OCI-M2 (cell line): Measurements from ENCODE around the gene NPHS1.
"Not testable (repeated sequence)": the region's sequence is repeated elsewhere in the genome, so short reads cannot be mapped to it uniquely, and the experiment has no call there.

Experiments
- DNase-seq: peaks from one replicate; lab custom pipeline; 2025; ENCODE audit not compliant: unreplicated experiment; lab: John Stamatoyannopoulos, UW

The NPHS1 gene

DNA sequence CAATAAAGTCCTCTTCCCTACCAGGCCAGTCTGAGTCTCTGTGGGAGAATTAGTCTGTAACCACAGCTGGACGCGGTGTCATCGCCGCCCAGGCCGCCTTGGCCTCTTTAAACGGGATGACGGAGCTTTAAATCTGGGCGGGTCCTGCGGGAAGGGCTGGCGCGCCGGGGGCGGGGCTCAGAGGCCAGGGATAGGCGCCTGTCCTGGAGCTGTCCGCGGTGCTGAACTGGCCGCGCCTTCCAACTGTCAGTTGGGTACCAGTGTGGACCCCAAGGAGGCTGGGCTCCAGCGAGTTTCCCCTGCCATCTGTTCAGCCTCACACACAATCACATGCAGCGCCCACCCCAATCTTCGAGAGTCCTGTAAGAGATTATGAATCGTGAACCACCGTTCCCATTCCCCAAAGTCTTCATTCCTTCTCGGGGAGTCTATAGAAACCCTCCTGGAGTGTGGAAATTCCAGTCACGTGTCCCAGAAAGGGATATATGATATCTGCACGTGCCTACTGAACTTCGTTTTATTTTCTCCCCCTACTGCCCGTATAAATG, 27.5 kb upstream of the NPHS1 start:
- DNase-seq, result peak; percentile 98

DNA sequence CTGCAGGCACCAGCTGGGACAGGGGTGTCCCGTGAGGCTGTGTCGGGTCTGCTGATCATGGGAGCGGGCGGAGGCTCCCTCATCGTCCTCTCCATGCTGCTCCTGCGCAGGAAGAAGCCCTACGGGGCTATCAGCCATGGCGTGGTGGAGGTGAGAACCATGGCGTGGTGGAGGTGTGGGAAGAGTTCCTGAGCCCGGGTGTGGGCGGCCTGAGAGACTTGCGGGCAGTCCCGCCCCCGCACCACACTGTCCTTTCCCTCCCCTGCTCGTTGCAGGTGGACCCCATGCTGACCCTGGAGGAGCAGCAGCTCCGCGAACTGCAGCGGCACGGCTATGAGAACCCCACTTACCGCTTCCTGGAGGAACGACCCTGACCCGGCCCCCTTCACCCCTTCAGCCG, 26.8 kb upstream of the NPHS1 start:
- DNase-seq, result no peak

DNA sequence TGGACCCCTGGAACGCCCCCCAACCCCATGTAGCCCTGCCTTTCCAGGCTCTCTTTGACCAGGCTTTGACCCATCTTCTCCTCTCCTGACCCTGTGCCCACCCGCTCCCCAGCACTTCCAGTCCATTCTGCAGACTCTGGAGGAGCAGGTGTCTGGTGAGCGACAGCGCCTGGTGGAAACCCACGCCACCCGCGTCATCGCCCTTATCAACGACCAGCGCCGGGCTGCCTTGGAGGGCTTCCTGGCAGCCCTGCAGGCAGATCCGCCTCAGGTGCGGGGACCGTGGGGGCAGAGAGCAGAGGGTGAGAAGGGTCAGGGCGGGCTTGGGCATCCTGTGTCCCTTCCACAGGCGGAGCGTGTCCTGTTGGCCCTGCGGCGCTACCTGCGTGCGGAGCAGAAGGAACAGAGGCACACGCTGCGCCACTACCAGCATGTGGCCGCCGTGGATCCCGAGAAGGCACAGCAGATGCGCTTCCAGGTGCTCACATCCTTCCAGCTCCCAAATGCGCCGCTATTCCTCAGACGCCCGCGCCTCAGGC, 22.2 kb upstream of the NPHS1 start:
- no peak for DNase-seq

DNA sequence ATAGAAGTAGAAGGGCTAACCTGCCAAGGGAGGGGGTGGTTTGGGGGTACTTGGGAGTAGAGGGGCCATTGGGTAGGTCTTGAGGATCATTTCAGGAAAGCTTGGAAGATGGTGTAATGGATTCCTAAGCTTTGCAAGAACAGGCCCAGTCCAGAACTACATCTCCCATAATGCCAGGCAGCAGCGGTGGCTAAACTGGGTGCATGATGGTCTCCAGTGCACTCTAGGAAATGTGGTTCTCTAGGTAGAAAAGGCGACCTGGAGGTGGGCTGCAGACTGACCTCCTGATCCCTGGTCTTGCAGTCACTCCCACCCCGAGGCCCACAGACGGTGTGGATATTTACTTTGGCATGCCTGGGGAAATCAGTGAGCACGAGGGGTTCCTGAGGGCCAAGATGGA, 19.9 kb upstream of the NPHS1 start:
- no peak for DNase-seq

DNA sequence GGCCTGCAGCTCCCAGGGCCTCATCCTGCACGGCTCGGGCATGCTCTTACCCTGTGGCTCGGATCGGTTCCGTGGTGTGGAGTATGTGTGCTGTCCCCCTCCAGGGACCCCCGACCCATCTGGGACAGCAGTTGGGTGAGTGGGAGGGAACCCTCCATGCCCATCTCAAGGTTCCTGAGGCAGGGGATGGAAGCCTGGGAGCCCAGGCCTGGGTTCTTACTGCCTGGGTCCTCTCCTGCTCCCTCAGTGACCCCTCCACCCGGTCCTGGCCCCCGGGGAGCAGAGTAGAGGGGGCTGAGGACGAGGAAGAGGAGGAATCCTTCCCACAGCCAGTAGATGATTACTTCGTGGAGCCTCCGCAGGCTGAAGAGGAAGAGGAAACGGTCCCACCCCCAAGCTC, 19.3 kb upstream of the NPHS1 start:
- no peak for DNase-seq

DNA sequence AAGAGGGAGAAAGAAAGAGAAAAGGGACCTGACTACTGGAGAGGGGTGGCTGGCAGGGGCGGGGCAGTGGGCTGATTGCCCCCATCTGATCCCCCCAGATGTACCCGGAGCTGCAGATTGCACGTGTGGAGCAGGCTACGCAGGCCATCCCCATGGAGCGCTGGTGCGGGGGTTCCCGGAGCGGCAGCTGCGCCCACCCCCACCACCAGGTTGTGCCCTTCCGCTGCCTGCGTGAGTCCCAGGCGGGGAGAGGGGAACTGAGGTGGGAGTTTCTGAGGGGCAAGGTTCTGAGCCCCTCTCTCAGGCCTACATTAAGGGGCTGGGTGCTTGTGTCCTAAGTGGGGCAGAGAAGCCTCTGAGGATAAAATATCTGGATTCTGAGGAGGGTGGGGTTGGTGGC, 18.5 kb upstream of the NPHS1 start:
- no peak for DNase-seq

DNA sequence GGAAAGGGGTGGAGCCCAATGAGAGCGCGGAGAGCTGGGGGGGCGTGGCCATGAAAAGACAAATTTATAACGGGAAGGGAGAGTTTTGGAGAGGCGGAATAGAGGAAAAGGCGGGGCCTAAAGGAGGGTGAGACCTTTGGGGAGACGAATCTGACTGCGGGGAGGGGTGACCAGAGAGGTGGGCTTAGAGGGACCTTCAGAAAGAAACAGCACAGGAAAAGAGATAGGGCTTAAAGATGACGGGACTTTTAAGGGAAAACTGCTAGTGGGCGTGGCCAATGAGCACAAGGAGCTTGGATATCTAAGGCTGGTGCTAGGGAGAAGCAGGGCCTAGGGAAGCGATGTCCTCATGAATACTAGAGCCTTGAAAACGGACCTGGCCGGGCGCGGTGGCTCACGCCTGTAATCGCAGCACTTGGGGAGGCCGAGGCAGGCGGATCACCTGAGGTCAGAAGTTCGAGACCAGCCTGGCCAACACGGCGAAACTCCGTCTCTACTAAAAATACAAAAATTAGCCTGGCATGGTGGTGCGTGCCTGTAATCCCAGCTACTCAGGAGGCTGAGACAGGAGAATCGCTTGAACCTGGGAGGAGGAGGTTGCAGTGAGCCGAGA, 17.9 kb upstream of the NPHS1 start:
- DNase-seq, result not testable (repeated sequence)

DNA sequence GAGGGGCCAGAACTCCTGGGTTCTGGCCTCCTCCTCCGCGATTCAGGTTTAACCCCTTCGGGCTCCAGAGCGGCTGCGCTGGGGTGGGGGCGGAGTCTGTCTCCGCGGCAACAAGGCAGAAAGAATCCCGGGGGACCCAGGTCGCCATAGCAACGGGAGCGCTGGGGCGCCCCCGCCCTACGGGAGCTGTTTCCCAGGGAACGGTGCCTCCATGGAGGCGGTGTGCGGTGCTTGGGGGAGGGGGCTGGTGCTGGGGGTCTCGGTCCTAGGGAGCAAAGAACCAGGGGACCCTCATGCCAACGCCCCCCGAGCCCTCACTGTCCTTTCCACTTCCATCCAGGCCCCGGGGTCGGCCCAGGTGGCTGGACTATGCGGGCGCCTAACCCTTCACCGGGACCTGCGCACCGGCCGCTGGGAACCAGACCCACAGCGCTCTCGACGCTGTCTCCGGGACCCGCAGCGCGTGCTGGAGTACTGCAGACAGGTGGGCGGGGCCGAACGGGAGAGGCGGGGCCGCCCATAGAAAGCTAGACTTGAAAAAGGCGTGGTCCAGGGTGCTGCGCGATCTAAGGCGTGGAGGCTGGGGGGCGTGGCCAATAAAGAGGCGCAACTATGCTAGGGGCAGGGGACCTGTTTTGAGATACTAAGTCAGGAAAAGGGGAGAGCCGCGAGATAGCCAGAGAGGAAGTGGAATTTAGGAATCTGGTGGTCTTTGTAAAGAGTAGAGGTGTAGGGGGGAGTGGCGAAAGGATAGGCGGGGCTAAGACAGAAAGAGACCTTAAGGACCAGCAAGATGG, 17.2 kb upstream of the NPHS1 start:
- peak; percentile 99 for DNase-seq

DNA sequence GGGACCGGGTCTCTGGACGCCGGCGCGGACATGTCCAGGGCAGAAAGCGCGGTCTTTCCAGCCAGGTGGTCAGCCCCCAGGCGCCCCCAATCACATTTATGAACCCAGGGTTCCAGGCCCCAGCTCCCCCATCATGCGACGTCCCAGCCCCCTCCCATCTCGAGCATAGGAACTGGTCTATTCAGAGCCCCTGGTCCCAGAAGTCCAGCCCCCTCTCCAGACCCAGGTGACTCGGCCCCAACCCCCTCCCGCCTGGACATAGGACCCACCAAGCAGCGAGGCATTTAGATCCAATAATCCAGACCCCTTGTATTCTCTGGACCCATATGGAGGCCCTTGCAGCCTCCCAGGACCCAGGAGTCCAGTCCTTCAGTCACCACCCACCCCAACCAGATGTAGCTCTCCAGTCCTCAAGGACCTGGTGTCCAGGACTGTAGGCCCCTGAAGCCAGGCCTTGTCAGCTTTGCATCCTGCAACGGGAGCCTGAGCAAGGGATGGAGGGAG, 16.6 kb upstream of the NPHS1 start:
- no peak for DNase-seq

DNA sequence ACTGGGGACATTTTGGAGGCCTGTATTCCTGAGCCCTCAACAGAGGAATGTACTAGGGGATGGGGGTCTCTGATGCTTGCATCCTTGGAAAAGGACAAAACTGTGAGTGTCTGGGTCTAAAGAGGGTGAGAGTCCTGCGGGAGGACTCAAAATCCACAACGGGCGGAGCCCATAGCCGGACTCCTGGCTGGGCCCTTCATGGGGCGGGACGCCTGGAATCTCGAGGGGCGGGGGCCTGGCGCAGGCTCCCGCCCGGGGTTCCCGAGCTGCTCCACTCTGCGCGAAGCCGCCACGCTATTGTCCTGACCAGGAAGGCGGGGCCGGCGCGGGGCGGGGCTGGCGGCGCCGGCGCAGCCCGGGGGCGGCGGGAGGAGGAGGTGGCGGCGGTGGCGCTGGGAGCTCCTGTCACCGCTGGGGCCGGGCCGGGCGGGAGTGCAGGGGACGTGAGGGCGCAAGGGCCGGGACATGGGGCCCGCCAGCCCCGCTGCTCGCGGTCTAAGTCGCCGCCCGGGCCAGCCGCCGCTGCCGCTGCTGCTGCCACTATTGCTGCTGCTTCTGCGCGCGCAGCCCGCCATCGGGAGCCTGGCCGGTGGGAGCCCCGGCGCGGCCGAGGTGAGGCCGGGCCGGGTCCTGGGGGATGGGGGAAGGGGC, 16.0 kb upstream of the NPHS1 start, which contains the start of gene APLP1:
Gene APLP1 (plus strand): TSS at position 403 of the 651 bp plus-strand sequence. CDS start 63 bp downstream, at position 466.
- DNase-seq, result no peak

DNA sequence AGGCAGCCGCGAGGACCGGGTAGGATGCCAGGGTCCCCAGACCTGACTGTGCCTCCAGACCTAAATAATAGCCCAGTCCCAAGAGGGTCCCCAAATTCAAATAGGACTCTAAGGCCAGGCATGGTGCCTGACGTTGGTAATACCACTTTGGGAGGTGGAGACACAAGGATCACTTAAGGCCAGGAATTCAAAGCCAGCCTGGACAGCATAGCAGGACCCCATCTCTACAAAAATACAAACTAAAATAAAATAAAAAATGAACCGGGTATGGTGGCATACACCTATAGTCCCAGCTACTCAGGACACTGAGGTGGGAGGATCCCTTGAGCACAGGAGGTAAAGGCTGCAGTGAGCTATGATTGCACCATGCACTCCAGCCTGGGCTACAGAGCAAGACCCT, 10.7 kb upstream of the NPHS1 start:
- DNase-seq, result no peak

DNA sequence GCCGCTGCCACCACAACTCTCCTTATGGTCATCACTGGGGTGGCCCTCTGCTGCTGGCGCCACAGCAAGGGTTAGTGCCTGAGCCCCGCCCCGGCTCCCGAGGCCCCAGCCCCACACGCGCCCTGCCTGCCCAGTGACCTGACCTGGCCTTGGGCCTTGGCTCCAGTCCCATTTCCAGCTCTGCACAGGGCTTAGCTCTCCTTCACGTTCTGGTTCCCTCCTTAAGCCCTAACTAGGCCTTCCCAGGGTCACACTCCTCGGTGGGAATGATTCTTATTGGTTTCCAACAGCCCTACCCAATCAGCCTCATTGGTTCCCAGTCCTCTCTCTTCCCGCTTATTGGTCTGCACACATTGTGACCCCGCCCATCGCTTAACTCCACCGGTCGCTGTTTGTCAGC, 10.2 kb upstream of the NPHS1 start:
- no peak for DNase-seq

DNA sequence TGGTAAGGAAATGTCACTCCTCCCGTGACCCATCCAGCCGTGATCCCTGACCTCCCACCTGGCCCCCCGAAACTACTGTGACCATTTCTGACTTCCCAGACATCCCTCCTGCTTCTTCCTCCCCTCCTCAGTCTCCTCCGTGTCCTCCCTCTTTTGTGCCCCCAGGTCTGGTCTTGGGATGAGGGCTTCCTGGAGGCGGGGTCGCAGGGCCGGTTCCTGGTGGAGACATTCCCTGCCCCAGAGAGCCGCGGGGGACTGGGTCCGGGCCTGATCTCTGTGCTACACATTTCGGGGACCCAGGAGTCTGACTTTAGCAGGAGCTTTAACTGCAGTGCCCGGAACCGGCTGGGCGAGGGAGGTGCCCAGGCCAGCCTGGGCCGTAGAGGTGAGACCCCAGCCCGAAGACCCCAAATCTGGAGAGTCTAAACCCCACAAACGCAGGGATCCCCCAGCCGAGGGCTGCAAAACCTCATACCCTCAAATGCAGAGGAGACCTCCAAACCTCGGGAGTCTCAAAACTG, 9.4 kb upstream of the NPHS1 start:
- no peak for DNase-seq

DNA sequence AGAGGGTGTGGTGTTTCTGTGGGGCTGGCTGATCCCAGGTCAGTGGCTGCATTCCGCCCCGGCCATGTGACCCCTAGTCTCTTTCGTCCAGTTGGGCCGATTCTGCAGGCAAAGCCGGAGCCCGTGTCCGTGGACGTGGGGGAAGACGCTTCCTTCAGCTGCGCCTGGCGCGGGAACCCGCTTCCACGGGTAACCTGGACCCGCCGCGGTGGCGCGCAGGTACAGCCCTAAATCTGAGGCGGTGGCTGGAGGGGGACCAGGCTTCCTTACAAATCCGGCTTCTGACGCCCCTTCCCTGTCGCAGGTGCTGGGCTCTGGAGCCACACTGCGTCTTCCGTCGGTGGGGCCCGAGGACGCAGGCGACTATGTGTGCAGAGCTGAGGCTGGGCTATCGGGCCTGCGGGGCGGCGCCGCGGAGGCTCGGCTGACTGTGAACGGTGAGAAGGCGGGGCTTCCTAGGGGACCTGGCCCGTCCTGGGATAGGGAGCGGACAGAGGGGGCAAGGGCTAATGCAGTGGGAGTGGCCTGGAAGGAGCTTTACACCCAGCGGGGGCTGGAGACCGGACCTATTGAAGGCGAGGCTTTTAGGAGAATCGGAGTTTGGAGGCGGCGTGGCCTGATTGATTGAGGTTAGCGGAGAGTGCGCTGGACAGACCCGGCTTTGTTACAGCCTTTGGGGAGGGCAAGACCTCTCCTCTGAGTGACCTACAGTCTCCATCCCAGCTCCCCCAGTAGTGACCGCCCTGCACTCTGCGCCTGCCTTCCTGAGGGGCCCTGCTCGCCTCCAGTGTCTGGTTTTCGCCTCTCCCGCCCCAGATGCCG, 8.7 kb upstream of the NPHS1 start:
- no peak for DNase-seq

DNA sequence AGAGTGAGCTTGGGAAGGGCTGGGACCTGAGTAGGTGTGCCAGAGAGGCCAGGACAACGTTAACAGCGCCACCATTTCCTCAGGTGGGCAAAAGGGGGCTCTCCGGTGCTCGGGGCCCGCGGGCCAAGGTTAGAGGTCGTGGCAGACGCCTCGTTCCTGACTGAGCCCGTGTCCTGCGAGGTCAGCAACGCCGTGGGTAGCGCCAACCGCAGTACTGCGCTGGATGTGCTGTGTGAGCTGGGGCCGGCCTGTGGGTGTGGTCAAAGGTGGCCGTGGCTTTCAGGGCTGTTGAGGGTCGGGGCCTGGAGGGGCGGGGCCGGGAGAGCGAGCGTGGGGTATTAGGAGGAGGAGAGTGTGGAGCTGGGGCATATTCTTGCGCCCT, 8.1 kb upstream of the NPHS1 start:
- DNase-seq, result no peak

DNA sequence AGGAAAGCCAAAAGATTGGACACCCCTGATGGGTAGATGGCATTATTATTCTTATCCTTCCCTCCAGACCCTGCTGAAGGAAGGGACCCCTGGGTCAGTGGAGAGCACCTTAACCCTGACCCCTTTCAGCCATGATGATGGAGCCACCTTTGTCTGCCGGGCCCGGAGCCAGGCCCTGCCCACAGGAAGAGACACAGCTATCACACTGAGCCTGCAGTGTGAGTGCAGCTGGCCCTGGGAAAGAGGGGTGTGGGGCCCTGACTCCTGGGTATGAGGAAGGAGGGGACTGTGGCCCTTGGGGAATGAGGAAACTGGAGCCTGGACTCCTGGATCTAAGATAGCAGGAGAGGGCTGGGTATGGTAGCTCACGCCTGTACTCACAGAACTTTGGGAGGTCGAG, 7.1 kb upstream of the NPHS1 start:
- no peak for DNase-seq

DNA sequence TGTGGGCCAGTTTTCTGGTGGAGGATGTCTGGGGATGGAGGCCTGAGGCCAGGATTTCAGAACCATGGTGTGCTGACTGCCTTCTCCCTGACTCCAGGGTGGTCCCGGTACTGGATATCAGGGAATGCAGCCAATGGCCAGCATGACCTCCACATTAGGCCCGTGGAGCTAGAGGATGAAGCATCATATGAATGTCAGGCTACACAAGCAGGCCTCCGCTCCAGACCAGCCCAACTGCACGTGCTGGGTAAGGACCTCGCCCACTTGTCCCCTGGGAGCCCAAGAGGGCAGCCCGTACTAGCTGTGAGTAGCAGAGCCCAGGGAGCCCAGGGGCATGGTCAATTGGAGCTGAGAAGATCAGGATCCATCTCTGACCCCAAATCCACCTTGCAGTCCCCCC, 6.0 kb upstream of the NPHS1 start:
- no peak for DNase-seq

DNA sequence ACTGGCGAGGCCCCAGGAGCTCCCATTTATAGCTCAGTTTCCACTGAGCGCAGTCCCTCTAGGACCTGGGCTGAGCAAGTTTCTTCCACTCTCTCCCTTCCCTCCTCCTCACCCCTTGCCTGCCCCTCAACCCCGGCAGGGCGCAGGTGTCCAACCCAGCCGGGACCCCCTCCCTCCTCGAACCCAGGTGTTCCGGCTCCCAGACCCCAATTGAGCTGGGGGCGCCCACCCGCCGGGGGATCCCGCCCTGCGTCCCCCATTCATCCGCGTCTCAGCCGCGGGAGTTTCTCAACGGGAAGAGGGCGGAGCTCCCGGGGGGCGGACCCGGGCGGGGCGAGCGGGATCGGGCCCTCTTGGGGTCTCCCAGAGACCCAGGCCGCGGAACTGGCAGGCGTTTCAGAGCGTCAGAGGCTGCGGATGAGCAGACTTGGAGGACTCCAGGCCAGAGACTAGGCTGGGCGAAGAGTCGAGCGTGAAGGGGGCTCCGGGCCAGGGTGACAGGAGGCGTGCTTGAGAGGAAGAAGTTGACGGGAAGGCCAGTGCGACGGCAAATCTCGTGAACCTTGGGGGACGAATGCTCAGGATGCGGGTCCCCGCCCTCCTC, 4.3 kb upstream of the NPHS1 start, which contains the start of gene KIRREL2:
Gene KIRREL2 (plus strand): TSS at position 366 of the 604 bp plus-strand sequence. CDS start 209 bp downstream, at position 575.
- DNase-seq, result no peak

DNA sequence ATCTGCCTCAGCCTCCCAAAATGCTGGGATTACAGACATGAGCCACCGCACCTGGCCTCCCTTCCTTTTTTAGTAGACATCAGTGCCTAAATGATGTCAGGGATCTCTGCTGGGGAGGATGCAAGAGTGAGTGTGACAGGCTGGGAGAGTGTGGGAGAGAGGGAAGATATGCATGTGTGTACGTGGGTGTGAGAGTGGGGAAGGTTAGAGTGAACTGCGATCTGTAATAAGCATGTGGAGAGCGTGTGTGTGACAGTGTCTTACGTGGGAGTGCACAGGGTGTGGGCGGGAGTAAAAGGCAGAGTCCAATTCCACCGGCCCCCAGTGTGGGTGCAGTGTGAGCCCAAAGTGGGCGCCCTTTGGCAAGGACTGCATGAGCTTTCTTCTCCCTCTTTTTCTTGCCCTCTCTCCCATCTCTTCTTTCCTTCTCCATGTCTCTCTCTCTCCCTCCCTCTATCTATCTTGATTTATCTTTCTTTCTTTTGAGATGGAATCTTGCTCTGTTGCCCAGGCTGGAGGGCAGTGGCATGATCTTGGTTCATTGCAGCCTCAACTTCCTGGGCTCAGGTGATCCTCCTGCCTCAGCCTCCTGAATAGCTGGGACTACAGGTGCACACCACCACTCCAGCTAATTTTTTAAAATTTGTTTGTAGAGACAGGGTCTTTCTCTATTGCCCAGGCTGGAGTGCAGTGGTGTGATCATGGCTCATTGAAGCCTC, 893 bp upstream of the NPHS1 start:
- no peak for DNase-seq
